SH-SY5Y (cell line): Measurements from ENCODE around the gene SNX33.

Experiments used
- GATA2 ChIP-seq: IDR thresholded peaks from 2 replicates; pipeline ENCODE4 v1.6.1; 2011; ENCODE audit warnings: mild to moderate bottlenecking, low read depth, low read length
- GATA3 ChIP-seq: IDR thresholded peaks from 2 replicates; pipeline ENCODE4 v1.6.1; 2011; ENCODE audit warnings: low read depth, mild to moderate bottlenecking, low read length, moderate library complexity

SNX33 gene

GRCh38 chr15:75682181-75683135 lies 34.7 kb downstream of the SNX33 start:
- no peak for TF ChIP-seq GATA2
- TF ChIP-seq GATA3, result no peak

DNA sequence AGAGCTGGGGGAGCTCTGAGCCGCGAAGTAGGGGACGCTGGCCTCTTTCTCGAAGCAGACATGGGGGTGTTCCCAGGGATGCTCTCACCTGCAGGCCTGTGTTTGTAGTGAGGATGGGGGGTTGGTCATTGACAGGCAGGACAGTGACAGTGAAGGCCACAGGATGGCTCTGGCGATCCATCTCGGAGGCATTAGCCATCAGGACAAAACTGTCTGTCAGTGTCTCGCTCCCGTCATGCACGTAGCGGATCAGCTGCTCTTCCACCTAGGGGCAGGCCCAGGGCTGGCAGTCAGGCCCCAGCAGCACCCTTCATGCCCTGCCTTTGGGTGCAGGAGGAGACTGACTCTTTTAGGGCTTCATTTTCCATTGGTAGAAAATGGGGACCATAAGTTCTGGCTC lies 36.9 kb downstream of the SNX33 start:
- TF ChIP-seq GATA2 (no peak), GATA3 (no peak)

- TF ChIP-seq GATA2, result no peak
- no peak for TF ChIP-seq GATA3
Observed at GRCh38 chr15:75685195-75685594, 37.5 kb downstream of the SNX33 start.

DNA sequence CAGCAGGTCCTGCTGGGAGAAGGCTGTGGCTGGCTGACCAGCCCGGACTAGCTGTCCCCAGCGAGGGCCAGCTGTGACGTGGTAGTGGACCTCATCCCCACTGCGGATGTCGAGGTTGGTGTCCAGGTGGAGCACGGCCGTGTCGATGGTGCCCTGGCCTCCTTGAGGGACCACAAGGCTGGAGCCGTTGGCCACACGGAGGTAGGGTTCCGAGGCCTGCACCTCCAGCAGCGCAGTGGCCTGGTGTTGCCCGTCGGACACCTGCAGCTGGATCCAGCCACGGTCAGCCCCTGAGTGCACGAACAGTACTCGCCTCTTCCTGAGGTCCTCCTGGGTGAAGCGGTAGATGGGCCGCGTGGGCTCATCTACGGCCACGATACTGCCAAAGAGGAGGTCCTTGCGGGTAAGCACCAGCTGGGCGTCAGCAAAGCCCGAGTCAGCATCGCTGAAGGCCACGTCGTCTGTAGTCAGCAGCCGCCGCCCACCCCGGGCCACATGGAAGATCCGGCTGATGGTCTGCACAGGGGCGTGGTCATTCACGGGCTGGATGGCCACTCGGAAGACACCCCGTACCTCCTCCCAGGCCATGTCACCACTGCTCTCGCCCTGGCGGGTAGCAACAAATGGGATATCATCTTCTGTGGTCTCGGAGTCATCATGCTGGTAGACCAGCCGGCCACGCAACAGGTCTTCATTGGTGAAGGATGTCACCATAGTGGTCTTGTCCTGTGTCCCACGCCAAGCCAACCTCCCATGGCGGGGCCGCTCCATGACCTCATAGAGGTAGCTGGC lies 40.0 kb downstream of the SNX33 start:
- TF ChIP-seq GATA3 (no peak), GATA2 (no peak)

- TF ChIP-seq GATA3 (no peak), GATA2 (no peak)
Observed at GRCh38 chr15:75688278-75688557, 40.5 kb downstream of the SNX33 start.

- no peak for TF ChIP-seq GATA3
- TF ChIP-seq GATA2, result no peak
Observed at GRCh38 chr15:75688831-75689230, 41.1 kb downstream of the SNX33 start.

DNA sequence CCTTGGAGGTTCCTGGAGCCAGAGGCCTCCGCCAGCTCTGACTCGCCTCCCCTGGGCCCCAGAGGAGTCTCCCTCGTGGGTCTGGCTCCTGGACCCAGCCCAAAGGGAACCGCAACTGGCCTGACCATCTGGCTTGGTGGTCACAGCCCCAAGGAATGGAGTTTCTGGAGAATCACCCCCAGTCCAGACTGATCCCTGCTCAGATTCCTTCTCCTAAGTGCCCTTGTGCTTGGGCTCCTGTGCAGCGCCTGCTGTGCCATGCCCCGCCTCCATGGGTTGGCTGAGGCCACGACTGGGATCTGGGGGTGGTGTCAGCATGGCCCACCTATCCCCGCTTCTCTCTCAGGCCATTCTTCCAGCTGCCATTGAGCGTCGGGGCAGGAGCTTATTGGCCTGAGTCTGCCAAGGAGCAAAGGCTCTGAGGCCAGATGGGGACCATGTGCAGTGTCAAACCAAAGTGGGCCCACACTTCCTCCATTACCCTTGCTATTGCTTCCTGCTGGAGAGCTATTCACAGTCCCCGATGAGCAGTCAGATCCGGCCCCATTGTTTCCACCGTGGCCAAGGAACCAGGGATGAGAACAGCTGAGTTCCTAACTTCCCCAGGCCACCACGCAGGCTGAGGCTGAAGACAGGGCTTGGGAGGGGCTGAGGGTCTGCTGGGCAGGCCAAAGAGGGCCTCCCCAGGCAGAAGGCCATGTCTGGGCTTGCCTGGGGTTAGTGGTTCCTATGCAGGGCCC lies 46.0 kb downstream of the SNX33 start:
- no peak for TF ChIP-seq GATA2
- no peak for TF ChIP-seq GATA3

- TF ChIP-seq GATA3 (no peak), GATA2 (0 out of 2 replicates have a peak, but pooled peaks have one; percentile 10)
Observed at GRCh38 chr15:75694241-75695182, 46.8 kb downstream of the SNX33 start.

- TF ChIP-seq GATA3 (no peak), GATA2 (no peak)
Observed at GRCh38 chr15:75695220-75695619, 47.5 kb downstream of the SNX33 start.

GRCh38 chr15:75695634-75696310 lies 48.1 kb downstream of the SNX33 start:
- TF ChIP-seq GATA2 (no peak), GATA3 (no peak)

DNA sequence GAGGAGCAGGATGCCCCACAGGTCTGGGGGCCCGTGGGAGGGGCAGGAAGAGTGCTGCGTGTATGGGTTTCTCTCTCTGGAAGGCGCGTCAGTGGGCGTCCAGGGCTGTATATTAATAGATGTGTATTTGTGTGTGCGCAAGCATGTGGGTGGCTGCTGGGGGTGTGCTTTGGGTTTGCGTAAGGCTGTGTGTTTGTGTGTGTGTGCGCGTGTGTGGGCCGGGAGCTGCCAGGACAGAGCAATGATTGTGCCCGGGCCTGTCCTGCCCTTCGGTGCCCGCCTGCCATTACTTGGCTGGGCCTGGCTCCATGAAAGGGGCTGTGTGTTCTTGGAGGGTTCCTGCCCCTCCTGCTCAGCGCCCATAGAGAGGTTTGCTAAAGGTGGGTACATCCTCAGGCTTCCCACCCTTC lies 48.6 kb downstream of the SNX33 start:
- TF ChIP-seq GATA3 (no peak), GATA2 (no peak)

- no peak for TF ChIP-seq GATA3
- TF ChIP-seq GATA2, result 0 out of 2 replicates have a peak, but pooled peaks have one; percentile 37
Observed at GRCh38 chr15:75696854-75697259, 49.1 kb downstream of the SNX33 start.
